NCI-H2227 (cell line): Measurements from ENCODE around the gene ZSCAN32.

Source experiments
- DNase-seq: peaks from one replicate; lab custom pipeline; 2025; ENCODE audit not compliant: unreplicated experiment; lab: John Stamatoyannopoulos, UW

ZSCAN32 gene

DNA sequence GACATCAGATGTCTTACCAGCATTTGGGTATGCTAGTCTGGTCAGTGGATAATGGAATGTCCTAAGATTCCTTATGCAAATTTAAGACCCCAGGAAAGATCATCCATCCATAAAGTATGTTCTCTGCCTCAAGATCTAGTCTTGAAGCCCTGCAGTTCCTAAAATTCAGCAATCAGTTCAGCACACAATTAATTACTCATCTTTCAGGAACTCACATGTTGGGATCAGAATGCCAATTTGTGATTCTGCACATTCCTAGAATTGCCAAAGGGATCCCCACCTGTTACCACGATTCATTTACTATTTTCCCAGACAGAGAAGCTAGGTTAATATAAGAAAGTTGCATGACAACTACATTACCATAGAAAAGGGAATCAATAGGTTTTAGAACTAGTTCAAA is 41.9 kb downstream of the ZSCAN32 start:
- DNase-seq: no peak

DNA sequence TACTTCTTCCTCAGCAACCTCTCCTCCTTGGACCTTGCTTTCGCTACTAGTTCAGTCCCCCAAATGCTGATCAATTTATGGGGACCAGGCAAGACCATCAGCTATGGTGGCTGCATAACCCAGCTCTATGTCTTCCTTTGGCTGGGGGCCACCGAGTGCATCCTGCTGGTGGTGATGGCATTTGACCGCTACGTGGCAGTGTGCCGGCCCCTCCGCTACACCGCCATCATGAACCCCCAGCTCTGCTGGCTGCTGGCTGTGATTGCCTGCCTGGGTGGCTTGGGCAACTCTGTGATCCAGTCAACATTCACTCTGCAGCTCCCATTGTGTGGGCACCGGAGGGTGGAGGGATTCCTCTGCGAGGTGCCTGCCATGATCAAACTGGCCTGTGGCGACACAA is 44.7 kb downstream of the ZSCAN32 start:
- no peak for DNase-seq

DNA sequence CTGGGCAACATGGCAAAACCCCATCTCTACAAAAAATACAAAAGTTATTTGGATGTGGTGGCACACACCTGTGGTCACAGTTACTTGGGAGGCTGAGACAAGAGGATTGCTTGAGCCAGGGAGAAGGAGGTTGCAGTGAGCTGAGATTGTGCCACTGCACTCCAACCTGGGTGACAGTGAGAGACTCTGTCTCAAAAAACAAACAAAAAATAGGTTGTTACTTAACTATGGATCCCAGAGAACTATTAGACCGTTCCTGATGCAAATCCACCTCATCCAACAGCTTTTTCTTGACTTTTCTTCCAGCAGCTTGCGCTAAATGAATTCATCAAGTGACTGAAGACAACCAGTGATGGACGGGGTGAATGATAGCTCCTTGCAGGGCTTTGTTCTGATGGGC is 45.2 kb downstream of the ZSCAN32 start, which contains the start of gene OR2C1:
Gene OR2C1 (plus strand): TSS at position 301 of the 400 bp plus-strand sequence. CDS start 52 bp downstream, at position 353.
- no peak for DNase-seq

DNA sequence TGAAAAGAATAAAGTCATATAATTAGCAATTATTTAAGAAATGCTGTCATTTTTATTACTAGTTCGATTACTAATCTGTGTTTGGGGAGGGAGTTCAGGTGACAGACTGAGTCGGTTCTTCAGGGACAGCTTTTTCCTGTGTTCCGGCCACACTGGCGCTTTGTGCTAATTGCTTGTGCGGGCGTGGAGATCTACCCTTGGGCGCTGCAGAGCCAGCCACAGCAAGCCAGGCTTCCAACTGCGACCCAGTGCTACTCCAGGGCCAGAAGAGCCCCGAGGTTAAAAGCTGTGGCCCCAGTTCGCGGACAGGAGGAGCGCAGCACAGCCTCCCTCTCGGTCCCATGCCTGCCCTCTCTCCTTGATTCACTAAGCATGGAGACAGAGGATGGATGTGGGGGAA is 51.6 kb downstream of the ZSCAN32 start:
- no peak for DNase-seq

DNA sequence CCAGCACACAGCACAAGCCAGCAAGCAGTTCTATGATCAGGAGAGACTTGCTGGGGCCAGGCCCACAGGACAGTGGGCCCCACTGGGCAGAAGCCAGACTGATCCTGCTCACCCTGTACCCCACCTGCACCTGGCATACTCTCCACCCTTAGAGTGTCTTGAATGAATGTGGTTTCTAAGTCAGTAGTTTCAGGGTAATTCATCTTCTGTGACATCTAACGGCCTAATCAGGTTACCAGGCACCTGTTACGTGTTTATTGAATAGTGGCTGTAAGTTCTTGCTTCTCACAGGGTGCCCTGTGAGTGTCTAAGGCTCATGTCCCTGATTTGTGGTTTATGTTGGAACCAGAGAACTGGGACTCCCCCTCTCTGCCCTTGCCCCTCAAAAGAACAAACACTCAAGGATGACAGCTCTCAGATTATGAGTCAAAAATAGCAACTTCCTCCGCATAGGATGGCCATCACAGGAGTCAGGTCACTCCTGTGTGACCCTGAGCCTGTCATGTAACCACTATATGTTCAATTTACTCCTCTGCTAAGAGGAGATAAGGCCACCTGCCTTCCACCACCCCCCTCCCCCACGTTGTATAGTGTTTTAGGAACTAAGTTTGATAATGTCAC is 52.1 kb downstream of the ZSCAN32 start:
- DNase-seq: no peak

DNA sequence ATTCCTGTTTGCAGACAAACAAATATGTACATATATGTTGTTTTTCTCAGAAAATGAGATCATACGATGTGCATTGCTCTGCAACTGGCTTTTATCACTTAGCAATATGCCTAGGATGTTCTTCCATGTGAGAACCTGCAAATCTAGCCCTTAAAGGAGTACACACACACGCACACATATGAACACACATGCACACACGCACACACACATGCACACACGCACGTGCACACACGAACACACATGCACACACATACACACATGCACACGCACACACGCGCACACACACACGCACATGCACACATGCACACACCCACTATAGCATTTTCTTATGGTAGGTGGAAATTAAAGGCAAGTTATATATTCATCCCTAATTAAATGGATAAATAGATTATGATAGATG is 53.2 kb downstream of the ZSCAN32 start:
- DNase-seq: no peak

DNA sequence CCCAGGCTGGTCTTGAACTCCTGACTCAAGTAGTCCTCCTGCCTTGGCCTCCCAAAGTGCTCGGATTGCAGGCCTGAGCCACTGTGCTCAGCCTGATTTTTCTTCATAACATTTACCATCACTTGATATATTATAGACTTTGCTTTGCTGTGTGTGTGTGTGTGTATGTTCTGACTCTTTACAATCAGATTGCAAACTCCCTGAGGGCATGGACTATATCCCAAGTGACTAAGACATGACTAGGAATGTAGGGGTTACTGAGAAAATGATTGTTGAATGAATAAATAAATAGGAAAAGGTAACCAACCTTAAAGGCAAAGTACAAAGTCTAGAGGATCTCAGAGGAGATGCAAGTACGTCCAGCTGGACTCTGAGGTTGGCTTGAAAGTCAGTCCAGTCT is 54.8 kb downstream of the ZSCAN32 start:
- DNase-seq: no peak
